Measurements from ENCODE around the gene SMAD6.

GRCh38 chr15:66775127-66776105, 73.4 kb downstream of the SMAD6 start:
- TF ChIP-seq GATA3 (IDR thresholded peaks at IDR 0.05; ENCODE audit: low read depth, low read length), result no peak
- no peak for TF ChIP-seq GATA2 (IDR thresholded peaks at IDR 0.05; ENCODE audit: low read depth, low read length)
